Uterus (tissue), 4 donors: ENCODE results near the gene NAT8. TPM values are rescaled to one million over a fixed set of nuclear protein-coding genes. Genes with fewer than 3 reads are reported as not detected.
"Not testable (repeated sequence)": the region's sequence is repeated elsewhere in the genome, so short reads cannot be mapped to it uniquely, and the experiment has no call there.

ENCODE experiments used
- DNase-seq, 2 donors: peaks; one replicate each; pipeline ENCODE4 v3.0.0-alpha.2; 2019 to 2020
- H3K27ac ChIP-seq, 2 donors: fragments of 200-600 bp; sonication (generic); 1 replicate in 1 of 2; 2 replicates in 1 of 2; pipeline ENCODE4 v1.5.1; 2016 to 2018
- H3K27me3 ChIP-seq, 2 donors: fragments of 200-600 bp; sonication (generic); one replicate each; pipeline ENCODE4 v1.5.1; 2018 to 2019; ENCODE audit warnings: control low read depth in 1 of 2
- H3K36me3 ChIP-seq, 2 donors: fragments of 200-600 bp; sonication (generic); one replicate each; pipeline ENCODE4 v1.5.1; 2019; ENCODE audit warnings: control low read depth in 1 of 2
- H3K4me1 ChIP-seq, 2 donors: fragments of 200-600 bp; sonication (generic); one replicate each; pipeline ENCODE4 v1.5.1; 2018 to 2019; ENCODE audit warnings: control low read depth in 1 of 2
- H3K4me3 ChIP-seq, 2 donors: fragments of 200-600 bp; sonication (generic); 1 replicate in 1 of 2; 2 replicates in 1 of 2; pipeline ENCODE4 v1.5.1; 2018 to 2019; ENCODE audit warnings: mild to moderate bottlenecking in 1 of 2
- H3K9me3 ChIP-seq, 2 donors: fragments of 200-600 bp; sonication (generic); one replicate each; pipeline ENCODE4 v1.5.1; 2019; ENCODE audit warnings: control low read depth in 1 of 2
- POLR2A ChIP-seq, 2 donors: fragments of 450-650 bp; IDR thresholded peaks; one replicate each; pipeline ENCODE4 v1.6.1; 2016; ENCODE audit warnings: antibody characterized with exemption in 2 of 2, mild to moderate bottlenecking in 1 of 2, moderate library complexity in 1 of 2
- intact Hi-C: fragments of 100-400 bp; cut with DNase I; formaldehyde crosslinking; loops from one replicate; pipeline ENCODE4 v1.15.1; 2023; ENCODE audit warnings: low total_unique reads
- total RNA-seq, 4 donors: library from RNA; depleted of rRNA in 3 of 4; stranded (reverse); fragments of >200 nt in 3 of 4; gene quantifications; one replicate each; pipeline versions ENCODE4 v1.1.0 to v1.2.4, GENCODE V29; 2014 to 2023
- TF ChIP-seq, protein P1 (sequence below), 4 experiments: fragments of 200-600 bp in 2 of 4; fragments of 450-650 bp in 2 of 4; sonication (generic) in 2 of 4; IDR thresholded peaks; one replicate each; pipeline ENCODE4 v1.5.1; 2016 to 2019; ENCODE audit warnings: antibody characterized with exemption in 4 of 4, mild to moderate bottlenecking in 2 of 4, moderate library complexity in 1 of 4
- donor health status: DM: yes; HTN: yes; CAD: no.

NAT8 gene, protein sequence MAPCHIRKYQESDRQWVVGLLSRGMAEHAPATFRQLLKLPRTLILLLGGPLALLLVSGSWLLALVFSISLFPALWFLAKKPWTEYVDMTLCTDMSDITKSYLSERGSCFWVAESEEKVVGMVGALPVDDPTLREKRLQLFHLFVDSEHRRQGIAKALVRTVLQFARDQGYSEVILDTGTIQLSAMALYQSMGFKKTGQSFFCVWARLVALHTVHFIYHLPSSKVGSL
- under 1 TPM in 1 of 4 donors, not detected in 3; 0.62 TPM for total RNA-seq

DNA sequence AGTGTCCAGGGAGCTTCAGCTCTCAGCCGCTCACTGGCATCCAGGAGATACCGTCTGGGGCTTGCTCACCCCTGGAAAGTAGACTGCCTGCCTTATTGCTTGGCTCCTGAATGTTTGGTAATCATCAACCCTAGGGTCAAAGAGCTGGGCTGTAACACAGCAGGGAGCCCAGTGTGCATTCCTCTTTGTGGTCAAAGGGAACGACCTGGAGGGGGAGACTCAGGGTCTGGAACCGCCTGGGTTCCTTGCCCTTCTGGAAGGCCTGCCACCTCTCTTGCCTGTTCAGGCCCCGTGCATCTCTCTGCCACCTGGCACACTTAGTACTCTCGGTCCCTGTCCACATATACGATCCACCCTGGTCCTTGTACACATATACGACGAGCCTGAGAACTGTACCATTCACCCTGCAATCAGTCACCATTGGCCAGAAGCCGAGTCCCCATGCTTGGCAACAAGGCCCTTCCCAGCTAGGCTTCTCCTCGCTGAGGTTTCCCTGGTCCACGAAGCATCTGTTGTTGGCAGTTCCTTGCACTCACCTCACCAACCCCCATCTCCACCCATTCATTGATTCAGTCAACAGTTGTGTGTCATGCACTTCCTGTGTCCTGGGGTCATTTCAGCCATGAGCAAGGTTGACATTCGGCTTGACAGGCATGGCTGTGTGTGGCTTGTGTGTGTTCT lies at the start of gene NAT8:
NAT8 (minus strand) TSS at position 85 of the 681 bp plus-strand sequence. CDS start 794 bp downstream, outside the sequence.
- Histone ChIP-seq H3K4me3 (no peak within 1 kb of the TSS), H3K27ac (no peak within 1 kb of the TSS), H3K4me1 (no peaks in the 10 kb centered on the region), H3K36me3 (no peaks in the 10 kb centered on the region), H3K9me3 (no peaks in the 10 kb centered on the region), H3K27me3 (no peaks in the 10 kb centered on the region)
- TF ChIP-seq POLR2A (IDR thresholded peaks at IDR 0.05), result no peak
- TF ChIP-seq, protein P1, sequence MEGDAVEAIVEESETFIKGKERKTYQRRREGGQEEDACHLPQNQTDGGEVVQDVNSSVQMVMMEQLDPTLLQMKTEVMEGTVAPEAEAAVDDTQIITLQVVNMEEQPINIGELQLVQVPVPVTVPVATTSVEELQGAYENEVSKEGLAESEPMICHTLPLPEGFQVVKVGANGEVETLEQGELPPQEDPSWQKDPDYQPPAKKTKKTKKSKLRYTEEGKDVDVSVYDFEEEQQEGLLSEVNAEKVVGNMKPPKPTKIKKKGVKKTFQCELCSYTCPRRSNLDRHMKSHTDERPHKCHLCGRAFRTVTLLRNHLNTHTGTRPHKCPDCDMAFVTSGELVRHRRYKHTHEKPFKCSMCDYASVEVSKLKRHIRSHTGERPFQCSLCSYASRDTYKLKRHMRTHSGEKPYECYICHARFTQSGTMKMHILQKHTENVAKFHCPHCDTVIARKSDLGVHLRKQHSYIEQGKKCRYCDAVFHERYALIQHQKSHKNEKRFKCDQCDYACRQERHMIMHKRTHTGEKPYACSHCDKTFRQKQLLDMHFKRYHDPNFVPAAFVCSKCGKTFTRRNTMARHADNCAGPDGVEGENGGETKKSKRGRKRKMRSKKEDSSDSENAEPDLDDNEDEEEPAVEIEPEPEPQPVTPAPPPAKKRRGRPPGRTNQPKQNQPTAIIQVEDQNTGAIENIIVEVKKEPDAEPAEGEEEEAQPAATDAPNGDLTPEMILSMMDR (IDR thresholded peaks at IDR 0.05), result no peak
- intact Hi-C loops, result no loop called here
- DNase-seq, result no peak

DNA sequence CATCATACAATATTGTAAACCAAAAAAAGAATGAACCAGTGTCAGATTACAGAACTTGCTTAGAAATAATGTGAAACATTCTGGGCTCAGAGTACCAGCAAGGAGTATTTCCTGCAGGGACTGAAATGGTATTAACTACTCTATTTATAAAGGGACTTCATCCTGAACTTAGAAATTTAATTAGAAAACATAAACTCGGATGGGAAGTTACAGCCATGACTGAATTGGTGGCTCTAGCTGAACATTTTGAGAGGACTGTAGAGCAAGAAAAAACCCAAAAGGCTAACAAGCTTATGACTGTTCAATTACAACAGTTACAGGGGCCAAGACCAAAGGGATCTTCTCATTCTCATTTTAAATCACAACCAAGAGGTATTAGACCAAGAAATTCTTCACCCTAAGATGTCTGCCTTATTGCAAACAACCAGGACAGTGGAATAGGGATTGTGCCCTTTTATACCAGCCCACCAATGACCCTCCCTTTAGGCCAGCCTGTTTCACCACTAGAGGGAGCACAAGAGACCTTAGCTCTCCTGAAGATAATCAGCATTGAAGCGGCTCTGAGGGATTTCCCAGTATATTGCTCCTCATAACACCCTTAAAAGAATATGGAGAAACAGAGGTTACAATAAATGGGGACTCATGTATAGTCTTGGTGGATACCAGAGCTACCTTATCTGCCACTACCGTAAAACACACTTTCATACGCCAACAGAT lies 48.3 kb upstream of the NAT8 start:
- H3K9me3 ChIP-seq, H3K27me3 ChIP-seq, DNase-seq, H3K36me3 ChIP-seq, H3K4me3 ChIP-seq, intact Hi-C loops, H3K4me1 ChIP-seq, H3K27ac ChIP-seq: not testable (repeated sequence)

DNA sequence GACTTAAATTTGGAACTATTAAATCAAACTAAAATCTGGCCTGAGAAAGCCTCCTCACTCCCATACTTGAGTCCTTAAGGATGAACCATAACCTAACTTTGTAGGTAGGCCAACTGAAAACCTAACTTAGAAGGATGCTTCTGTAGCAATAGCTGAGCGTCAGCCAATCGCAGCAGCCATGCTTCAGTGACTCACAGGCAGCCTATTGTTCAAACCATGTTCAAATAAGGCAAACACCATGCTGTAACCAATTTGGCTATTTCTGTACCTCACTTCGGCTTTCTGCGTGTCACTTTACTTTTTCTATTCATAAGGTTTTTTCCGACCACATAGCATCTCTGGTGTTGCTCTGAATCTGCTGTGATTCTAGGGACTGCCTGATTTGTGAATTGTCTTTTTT lies 46.3 kb upstream of the NAT8 start:
- H3K9me3 ChIP-seq, H3K36me3 ChIP-seq, H3K27me3 ChIP-seq, H3K4me1 ChIP-seq, H3K27ac ChIP-seq, intact Hi-C loops, H3K4me3 ChIP-seq, DNase-seq: not testable (repeated sequence)

DNA sequence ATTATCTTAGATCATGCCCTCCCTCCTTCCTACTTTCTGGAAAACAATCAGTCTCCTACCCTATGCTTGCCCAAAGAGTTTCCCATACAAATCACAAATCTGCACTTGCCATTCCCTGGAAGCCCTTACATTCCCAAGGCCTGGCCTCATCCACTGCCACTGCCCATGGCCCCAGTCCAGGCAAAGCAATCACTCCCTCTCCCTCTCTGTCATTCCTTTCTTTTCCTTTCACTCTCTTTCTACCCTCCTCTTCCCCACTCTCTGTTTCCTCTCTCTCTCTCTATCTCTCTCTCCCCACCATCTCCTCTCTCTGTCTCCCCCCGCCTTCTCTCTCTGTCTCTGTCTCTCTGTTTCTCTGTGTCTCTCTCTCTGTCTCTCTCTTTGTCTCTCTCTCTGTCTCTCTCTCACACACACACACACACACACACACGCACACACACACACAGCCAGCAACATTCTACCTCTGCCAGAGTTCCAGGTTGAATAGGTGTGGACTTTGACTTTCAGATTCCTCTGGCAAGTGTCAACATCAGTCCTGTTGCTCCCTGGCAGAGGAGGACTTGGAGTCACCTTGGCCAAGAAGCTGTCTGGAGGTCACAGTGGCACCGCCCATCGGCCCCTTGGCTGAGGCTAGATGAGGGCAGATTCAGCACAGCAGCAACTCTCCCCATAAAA lies 43.7 kb upstream of the NAT8 start:
- H3K4me3 ChIP-seq, result no peak overlapping the region
- no peaks in the 10 kb centered on the region for H3K36me3 ChIP-seq
- no peak overlapping the region for H3K27ac ChIP-seq
- H3K9me3 ChIP-seq, result no peaks in the 10 kb centered on the region
- intact Hi-C loops, result no loop called here
- no peaks in the 10 kb centered on the region for H3K4me1 ChIP-seq
- TF ChIP-seq, protein P1 (IDR thresholded peaks at IDR 0.05), result no peak
- TF ChIP-seq POLR2A (IDR thresholded peaks at IDR 0.05), result no peak
- H3K27me3 ChIP-seq, result no peaks in the 10 kb centered on the region
- no peak for DNase-seq

DNA sequence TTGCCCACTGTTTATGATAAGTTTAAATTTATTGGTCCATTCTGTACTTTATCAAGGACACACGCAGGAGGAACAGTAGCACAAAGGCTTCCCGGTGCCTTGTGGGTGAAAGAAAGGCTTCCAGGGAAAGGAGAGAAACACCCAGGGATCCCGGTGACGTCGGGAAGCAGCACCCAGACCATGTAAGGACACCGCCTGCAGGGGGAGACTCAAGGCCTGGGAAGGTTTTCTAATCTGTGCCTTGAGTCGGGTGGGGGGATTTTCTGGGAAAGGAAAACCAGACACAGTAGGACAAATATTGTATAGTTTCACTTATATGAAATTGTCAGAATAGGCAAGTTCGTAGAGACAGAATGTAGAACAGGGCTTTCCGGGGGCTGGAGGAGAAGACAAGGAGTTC lies 42.7 kb upstream of the NAT8 start:
- H3K9me3 ChIP-seq, H3K36me3 ChIP-seq, H3K27ac ChIP-seq, H3K4me1 ChIP-seq, H3K4me3 ChIP-seq, intact Hi-C loops, H3K27me3 ChIP-seq, DNase-seq: not testable (repeated sequence)

DNA sequence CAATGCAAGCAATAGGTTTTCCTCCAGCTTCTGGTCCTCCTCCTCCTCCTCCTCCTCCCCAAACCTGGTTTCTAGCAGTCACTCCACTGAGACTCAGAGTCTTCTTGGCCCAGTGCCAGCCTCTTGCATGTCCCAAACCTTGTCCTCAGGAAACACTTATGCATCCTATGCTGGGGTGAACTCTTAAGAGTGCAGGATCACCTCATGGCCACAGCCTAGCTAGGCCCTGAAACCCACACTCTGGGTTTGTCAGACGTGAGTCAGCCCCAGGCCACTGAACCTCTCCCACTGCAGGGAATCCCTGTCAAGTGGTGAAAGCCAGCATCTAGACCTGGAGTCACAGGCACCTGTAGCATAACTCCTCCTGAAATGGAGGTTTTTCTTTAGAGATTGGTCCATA lies 42.1 kb upstream of the NAT8 start:
- H3K4me3 ChIP-seq, intact Hi-C loops, H3K27me3 ChIP-seq, H3K27ac ChIP-seq, DNase-seq, H3K36me3 ChIP-seq, H3K9me3 ChIP-seq, H3K4me1 ChIP-seq: not testable (repeated sequence)
